ENCODE data around the gene BLACAT1.

DNA sequence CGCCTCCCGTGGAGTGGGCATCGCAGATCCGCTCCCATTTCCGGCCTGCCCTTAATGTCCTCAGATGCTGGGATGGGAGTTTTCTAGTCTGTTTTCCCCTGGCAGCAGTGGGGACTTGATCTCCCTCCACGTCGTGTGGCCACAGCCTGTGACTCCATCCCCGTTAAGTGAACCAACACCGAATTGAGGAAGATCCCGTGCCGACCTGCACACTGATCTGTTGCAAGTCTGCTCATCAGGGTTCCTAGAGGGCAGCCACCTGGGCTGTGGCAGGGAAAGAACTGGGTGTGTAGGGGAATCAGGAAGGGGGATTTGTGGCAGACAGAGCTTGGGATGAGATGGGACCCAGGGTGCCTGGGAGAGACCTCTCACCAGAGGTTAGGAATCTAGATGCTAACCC, 25.4 kb upstream of the BLACAT1 start:
- TF ChIP-seq, protein P1, sequence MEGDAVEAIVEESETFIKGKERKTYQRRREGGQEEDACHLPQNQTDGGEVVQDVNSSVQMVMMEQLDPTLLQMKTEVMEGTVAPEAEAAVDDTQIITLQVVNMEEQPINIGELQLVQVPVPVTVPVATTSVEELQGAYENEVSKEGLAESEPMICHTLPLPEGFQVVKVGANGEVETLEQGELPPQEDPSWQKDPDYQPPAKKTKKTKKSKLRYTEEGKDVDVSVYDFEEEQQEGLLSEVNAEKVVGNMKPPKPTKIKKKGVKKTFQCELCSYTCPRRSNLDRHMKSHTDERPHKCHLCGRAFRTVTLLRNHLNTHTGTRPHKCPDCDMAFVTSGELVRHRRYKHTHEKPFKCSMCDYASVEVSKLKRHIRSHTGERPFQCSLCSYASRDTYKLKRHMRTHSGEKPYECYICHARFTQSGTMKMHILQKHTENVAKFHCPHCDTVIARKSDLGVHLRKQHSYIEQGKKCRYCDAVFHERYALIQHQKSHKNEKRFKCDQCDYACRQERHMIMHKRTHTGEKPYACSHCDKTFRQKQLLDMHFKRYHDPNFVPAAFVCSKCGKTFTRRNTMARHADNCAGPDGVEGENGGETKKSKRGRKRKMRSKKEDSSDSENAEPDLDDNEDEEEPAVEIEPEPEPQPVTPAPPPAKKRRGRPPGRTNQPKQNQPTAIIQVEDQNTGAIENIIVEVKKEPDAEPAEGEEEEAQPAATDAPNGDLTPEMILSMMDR (IDR thresholded peaks at IDR 0.05; ENCODE audit: low read length), result no peak
- TF ChIP-seq EZH2 (optimal IDR thresholded peaks at IDR 0.05; ENCODE audit: low read depth, low read length) (no peak), EZH2phosphoT487 (IDR thresholded peaks at IDR 0.05; ENCODE audit: low read length) (no peak)
